ENCODE data around the gene FSHR.

Gene FSHR

GRCh38 chr2:48933828-48934497, 220.4 kb downstream of the FSHR start:
- Histone ChIP-seq H4K20me1 (ENCODE audit: insufficient read depth, low read length) (no peaks in the 10 kb centered on the region), H3K4me2 (ENCODE audit: low read length) (no peak overlapping the region)
- TF ChIP-seq EZH2 (IDR thresholded peaks at IDR 0.05; ENCODE audit: borderline replicate concordance, low read length) (no peak), CTCF (IDR thresholded peaks at IDR 0.05; ENCODE audit: low read length) (no peak)

GRCh38 chr2:48932667-48933066, 221.6 kb downstream of the FSHR start:
- no peak overlapping the region for H3K9ac ChIP-seq (ENCODE audit: low read length)
- no peak overlapping the region for H2AFZ ChIP-seq (ENCODE audit: low read length)
- no peaks in the 10 kb centered on the region for H3K27me3 ChIP-seq (ENCODE audit: insufficient read depth, low read length)
- H4K20me1 ChIP-seq (ENCODE audit: insufficient read depth, low read length) = no peaks in the 10 kb centered on the region
- H3K9me3 ChIP-seq (ENCODE audit: low read length) = no peaks in the 10 kb centered on the region
- no peaks in the 10 kb centered on the region for H3K9me2 ChIP-seq (ENCODE audit: low read depth, low read length)
- H3K27ac ChIP-seq (ENCODE audit: low read depth, low read length, poor library complexity, severe bottlenecking) = no peak overlapping the region
- H3F3A ChIP-seq (ENCODE audit: insufficient read depth, low read length) = no peaks in the 10 kb centered on the region
- no peaks in the 10 kb centered on the region for H3K4me1 ChIP-seq (ENCODE audit: insufficient read depth, low read length, severe bottlenecking)
- TF ChIP-seq EZH2 (IDR thresholded peaks at IDR 0.05; ENCODE audit: borderline replicate concordance, low read length) = no peak
- TF ChIP-seq CTCF (IDR thresholded peaks at IDR 0.05; ENCODE audit: low read length) = no peak
- H3K4me3 ChIP-seq (ENCODE audit: low read depth, low read length, poor library complexity, severe bottlenecking) = no peak overlapping the region
- no peaks in the 10 kb centered on the region for H3K36me3 ChIP-seq (ENCODE audit: insufficient read depth, low read length)
- H3K4me2 ChIP-seq (ENCODE audit: low read length) = no peak overlapping the region
- H3K79me2 ChIP-seq (ENCODE audit: insufficient read depth, low read length) = no peaks in the 10 kb centered on the region

More at GRCh38 chr2:48933828-48934497, 220.4 kb downstream of the FSHR start:
- H3K4me1 ChIP-seq (ENCODE audit: insufficient read depth, low read length, severe bottlenecking) = no peaks in the 10 kb centered on the region
- no peaks in the 10 kb centered on the region for H3K27me3 ChIP-seq (ENCODE audit: insufficient read depth, low read length)
- H2AFZ ChIP-seq (ENCODE audit: low read length) = no peak overlapping the region
- H3K79me2 ChIP-seq (ENCODE audit: insufficient read depth, low read length) = no peaks in the 10 kb centered on the region
- no peaks in the 10 kb centered on the region for H3K36me3 ChIP-seq (ENCODE audit: insufficient read depth, low read length)
- H3K9ac ChIP-seq (ENCODE audit: low read length) = no peak overlapping the region
- no peak overlapping the region for H3K27ac ChIP-seq (ENCODE audit: low read depth, low read length, poor library complexity, severe bottlenecking)
- no peak overlapping the region for H3K4me3 ChIP-seq (ENCODE audit: low read depth, low read length, poor library complexity, severe bottlenecking)
- H3K9me3 ChIP-seq (ENCODE audit: low read length) = no peaks in the 10 kb centered on the region
- no peaks in the 10 kb centered on the region for H3K9me2 ChIP-seq (ENCODE audit: low read depth, low read length)
- no peaks in the 10 kb centered on the region for H3F3A ChIP-seq (ENCODE audit: insufficient read depth, low read length)

GRCh38 chr2:48929571-48930301, 224.6 kb downstream of the FSHR start:
- no peak overlapping the region for H2AFZ ChIP-seq (ENCODE audit: low read length)
- no peaks in the 10 kb centered on the region for H3K9me2 ChIP-seq (ENCODE audit: low read depth, low read length)
- H3K9me3 ChIP-seq (ENCODE audit: low read length) = no peaks in the 10 kb centered on the region
- no peaks in the 10 kb centered on the region for H3K79me2 ChIP-seq (ENCODE audit: insufficient read depth, low read length)
- H3K36me3 ChIP-seq (ENCODE audit: insufficient read depth, low read length) = no peaks in the 10 kb centered on the region
- TF ChIP-seq CTCF (IDR thresholded peaks at IDR 0.05; ENCODE audit: low read length) = no peak
- no peak for TF ChIP-seq EZH2 (IDR thresholded peaks at IDR 0.05; ENCODE audit: borderline replicate concordance, low read length)
- H3K27me3 ChIP-seq (ENCODE audit: insufficient read depth, low read length) = no peaks in the 10 kb centered on the region
- no peak overlapping the region for H3K4me3 ChIP-seq (ENCODE audit: low read depth, low read length, poor library complexity, severe bottlenecking)
- no peaks in the 10 kb centered on the region for H3K4me1 ChIP-seq (ENCODE audit: insufficient read depth, low read length, severe bottlenecking)
- H3K27ac ChIP-seq (ENCODE audit: low read depth, low read length, poor library complexity, severe bottlenecking) = no peak overlapping the region
- no peaks in the 10 kb centered on the region for H3F3A ChIP-seq (ENCODE audit: insufficient read depth, low read length)
- H3K4me2 ChIP-seq (ENCODE audit: low read length) = no peak overlapping the region
- no peaks in the 10 kb centered on the region for H4K20me1 ChIP-seq (ENCODE audit: insufficient read depth, low read length)
- H3K9ac ChIP-seq (ENCODE audit: low read length) = no peak overlapping the region
